Upper lobe of left lung (tissue), 6 donors: ENCODE measurements around the gene CD207. TPM values are rescaled to one million over a fixed set of nuclear protein-coding genes. Genes with fewer than 3 reads are reported as not detected.
A peak's percentile ranks its signal among the peaks of the same experiment; 100 is the strongest.

Experiments
- ATAC-seq, 2 donors: fragments of 200-7000 bp; cut with Tn5 transposase; one replicate each; pipeline ENCODE4 v1.9.1; 2022; ENCODE audit warnings: mild to moderate bottlenecking in 2 of 2, moderate library complexity in 2 of 2; ENCODE audit not compliant: low FRiP score in 2 of 2
- DNase-seq, 2 donors: peaks; one replicate each; pipeline ENCODE4 v3.0.0-alpha.2; 2019 to 2020
- H3K27ac ChIP-seq, 4 donors: fragments of 200-600 bp; sonication (generic); one replicate each; pipeline ENCODE4 v1.5.1; 2016 to 2019
- H3K27me3 ChIP-seq, 4 donors: fragments of 200-600 bp; sonication (generic); one replicate each; pipeline ENCODE4 v1.5.1; 2017 to 2019
- H3K36me3 ChIP-seq, 4 donors: fragments of 200-600 bp; sonication (generic); one replicate each; pipeline ENCODE4 v1.5.1; 2016 to 2019
- H3K4me1 ChIP-seq, 4 donors: fragments of 200-600 bp; sonication (generic); one replicate each; pipeline ENCODE4 v1.5.1; 2018 to 2019
- H3K4me3 ChIP-seq, 4 donors: fragments of 200-600 bp; sonication (generic); one replicate each; pipeline ENCODE4 v1.5.1; 2017 to 2019; ENCODE audit warnings: mild to moderate bottlenecking in 2 of 4, moderate library complexity in 1 of 4
- H3K9me3 ChIP-seq, 4 donors: fragments of 200-600 bp; sonication (generic); one replicate each; pipeline ENCODE4 v1.5.1; 2018 to 2019
- CTCF ChIP-seq, 6 experiments: fragments of 450-650 bp in 4 of 6; fragments of 200-600 bp in 2 of 6; sonication (generic) in 2 of 6; IDR thresholded peaks; one replicate each; pipeline ENCODE4 v1.5.1; 2016 to 2019; ENCODE audit warnings: antibody characterized with exemption in 6 of 6
- EP300 ChIP-seq, 4 donors: sonication (generic); formaldehyde crosslinking; IDR thresholded peaks; one replicate each; pipeline ENCODE4 v1.5.1; 2017; ENCODE audit warnings: antibody characterized with exemption in 4 of 4, control low read depth in 2 of 4
- POLR2A ChIP-seq, 4 donors: fragments of 450-650 bp; IDR thresholded peaks; one replicate each; pipeline ENCODE4 v1.5.1; 2016 to 2017; ENCODE audit warnings: antibody characterized with exemption in 4 of 4, mild to moderate bottlenecking in 2 of 4
- POLR2AphosphoS5 ChIP-seq, 2 donors: sonication (generic); formaldehyde crosslinking; IDR thresholded peaks; one replicate each; pipeline ENCODE4 v1.5.1; 2017; ENCODE audit warnings: antibody characterized with exemption in 2 of 2
- WGBS, 2 donors: methylation state at CpG; one replicate each; pipeline ENCODE4 v1.1.5; 2017 to 2018; 5-methylcytosine and 5-hydroxymethylcytosine counted together
- total RNA-seq, 6 donors: library from RNA; depleted of rRNA in 4 of 6; stranded (reverse); fragments of >200 nt in 4 of 6; gene quantifications; one replicate each; pipeline versions ENCODE4 v1.1.0 to v1.2.1, GENCODE V29; 2016 to 2021
- donor health status: DM: no; HTN: no; CAD: no; lungs with moderate emphysema.
- donor health status: DM: no; HTN: yes; CAD: no; lungs with severe emphysema.

CD207 gene
- total RNA-seq, 6 donors from 2014 or later: 0.74 to 2.2 TPM; not detected in 4

- 78 to 85% methylated on average over 1 of the region's 1 CpG for WGBS, 2 donors
- TF ChIP-seq POLR2AphosphoS5 (IDR thresholded peaks at IDR 0.05) (no peak), EP300 (IDR thresholded peaks at IDR 0.05) (no peak), POLR2A (IDR thresholded peaks at IDR 0.05) (no peak), CTCF (IDR thresholded peaks at IDR 0.05) (no peak)
- DNase-seq: no peak
Observed at GRCh38 chr2:70852824-70853223, 17.2 kb upstream of the CD207 start.

GRCh38 chr2:70851704-70852103 lies 16.1 kb upstream of the CD207 start:
- TF ChIP-seq CTCF (IDR thresholded peaks at IDR 0.05): no peak
- TF ChIP-seq POLR2A (IDR thresholded peaks at IDR 0.05): no peak
- no peak for TF ChIP-seq EP300 (IDR thresholded peaks at IDR 0.05)
- no peak for TF ChIP-seq POLR2AphosphoS5 (IDR thresholded peaks at IDR 0.05)
- no peaks in the 10 kb centered on the region for H3K9me3 ChIP-seq
- DNase-seq: no peak
- H3K27ac ChIP-seq: no peak overlapping the region
- H3K4me3 ChIP-seq: no peak overlapping the region
- H3K4me1 ChIP-seq: no peaks in the 10 kb centered on the region
- H3K27me3 ChIP-seq: no peaks in the 10 kb centered on the region
- ATAC-seq: peak in 1 of 2 donors; percentile 80
- WGBS, 2 donors: 49 to 54% methylated on average over 4 of the region's 4 CpGs
- no peaks in the 10 kb centered on the region for H3K36me3 ChIP-seq

More at GRCh38 chr2:70852824-70853223, 17.2 kb upstream of the CD207 start:
- Histone ChIP-seq H3K27me3 (no peaks in the 10 kb centered on the region), H3K4me1 (no peaks in the 10 kb centered on the region), H3K36me3 (no peaks in the 10 kb centered on the region), H3K27ac (no peak overlapping the region), H3K4me3 (no peak overlapping the region), H3K9me3 (no peaks in the 10 kb centered on the region)
- ATAC-seq: no peak

- ATAC-seq (no peak), DNase-seq (no peak)
- WGBS, 2 donors: 69 to 84% methylated on average over 1 to 2 of the region's 2 CpGs
- Histone ChIP-seq H3K9me3 (no peaks in the 10 kb centered on the region), H3K27ac (no peak overlapping the region), H3K36me3 (no peaks in the 10 kb centered on the region), H3K4me1 (no peaks in the 10 kb centered on the region), H3K4me3 (no peak overlapping the region), H3K27me3 (no peaks in the 10 kb centered on the region)
- TF ChIP-seq EP300 (IDR thresholded peaks at IDR 0.05): no peak
- no peak for TF ChIP-seq POLR2A (IDR thresholded peaks at IDR 0.05)
- TF ChIP-seq POLR2AphosphoS5 (IDR thresholded peaks at IDR 0.05): no peak
- no peak for TF ChIP-seq CTCF (IDR thresholded peaks at IDR 0.05)
Observed at GRCh38 chr2:70850925-70851324, 15.3 kb upstream of the CD207 start.

GRCh38 chr2:70842401-70842800 lies 6.8 kb upstream of the CD207 start:
- Histone ChIP-seq H3K27me3 (no peaks in the 10 kb centered on the region), H3K9me3 (no peaks in the 10 kb centered on the region), H3K27ac (no peak overlapping the region), H3K36me3 (no peaks in the 10 kb centered on the region), H3K4me1 (no peaks in the 10 kb centered on the region), H3K4me3 (no peak overlapping the region)
- ATAC-seq (no peak), DNase-seq (no peak)
- whole genome bisulfite sequencing, 2 donors: 76 to 87% methylated on average over 7 of the region's 7 CpGs
- TF ChIP-seq POLR2A (IDR thresholded peaks at IDR 0.05) (no peak), POLR2AphosphoS5 (IDR thresholded peaks at IDR 0.05) (no peak), CTCF (IDR thresholded peaks at IDR 0.05) (no peak), EP300 (IDR thresholded peaks at IDR 0.05) (no peak)
